HG03439 (cell line): ENCODE results near the gene RABGAP1.

ENCODE experiments used
- ATAC-seq: cut with Tn5 transposase; IDR thresholded peaks from one replicate; pipeline ENCODE4 v1.9.1; 2021; ENCODE audit warnings: mild to moderate bottlenecking, moderate library complexity; ENCODE audit not compliant: unreplicated experiment

RABGAP1 gene

DNA sequence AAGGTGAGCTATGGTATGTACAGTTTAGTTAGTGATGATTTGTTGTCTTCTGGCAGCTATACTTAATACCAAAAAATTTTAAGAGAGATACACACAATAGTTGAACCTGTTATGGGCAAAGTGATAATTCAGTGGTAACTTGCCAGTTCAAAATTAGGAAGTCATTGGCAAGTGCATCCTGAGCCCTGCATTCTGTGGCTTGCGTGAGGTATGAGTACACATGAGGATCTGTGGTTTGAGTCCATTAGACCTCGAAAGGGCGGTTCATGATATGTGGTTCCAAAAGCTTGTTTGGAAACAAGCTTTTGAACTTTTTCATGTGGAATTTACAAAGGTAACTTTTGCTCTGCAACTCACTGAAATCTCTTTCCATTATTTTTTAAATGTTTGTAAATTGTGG is 139.6 kb downstream of the RABGAP1 start:
- no peak for ATAC-seq

DNA sequence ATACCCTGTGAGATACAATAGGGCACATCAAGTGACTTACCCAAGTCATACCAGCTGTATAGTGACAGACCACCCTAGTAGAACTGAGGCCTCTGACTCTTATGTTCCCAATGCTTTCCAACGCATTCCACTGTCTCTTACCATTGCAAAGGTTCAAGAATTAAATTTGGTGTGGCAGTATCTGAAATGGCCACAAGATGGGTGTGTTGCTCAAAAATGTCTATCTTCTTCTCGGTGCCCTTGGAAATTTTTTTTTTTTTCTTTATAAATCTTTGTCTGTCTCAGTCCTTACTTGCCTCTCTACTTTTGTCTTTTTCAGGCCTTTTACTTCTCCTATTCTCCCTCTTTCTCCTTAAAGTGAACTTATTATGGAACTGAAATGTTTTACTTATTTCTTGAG is 141.0 kb downstream of the RABGAP1 start:
- ATAC-seq = no peak

DNA sequence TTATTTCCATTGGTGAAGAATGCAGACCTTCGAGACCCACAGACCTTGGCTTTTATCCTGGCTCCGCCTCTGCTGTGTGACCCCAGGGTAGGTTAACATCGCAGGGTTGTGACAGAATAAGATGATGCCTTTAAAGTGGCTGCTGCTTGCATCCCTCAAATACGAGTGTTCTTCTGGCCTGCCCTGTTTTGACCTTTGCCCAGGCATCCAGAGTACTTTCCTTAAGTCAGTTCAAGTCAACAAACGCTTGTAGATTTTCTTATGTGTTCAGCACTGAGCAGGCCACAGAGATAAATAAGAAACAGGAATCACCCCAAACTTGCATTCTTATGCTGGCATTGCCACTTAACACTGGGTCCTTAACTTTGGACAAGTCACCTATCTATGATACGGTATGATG is 142.9 kb downstream of the RABGAP1 start:
- ATAC-seq = no peak

DNA sequence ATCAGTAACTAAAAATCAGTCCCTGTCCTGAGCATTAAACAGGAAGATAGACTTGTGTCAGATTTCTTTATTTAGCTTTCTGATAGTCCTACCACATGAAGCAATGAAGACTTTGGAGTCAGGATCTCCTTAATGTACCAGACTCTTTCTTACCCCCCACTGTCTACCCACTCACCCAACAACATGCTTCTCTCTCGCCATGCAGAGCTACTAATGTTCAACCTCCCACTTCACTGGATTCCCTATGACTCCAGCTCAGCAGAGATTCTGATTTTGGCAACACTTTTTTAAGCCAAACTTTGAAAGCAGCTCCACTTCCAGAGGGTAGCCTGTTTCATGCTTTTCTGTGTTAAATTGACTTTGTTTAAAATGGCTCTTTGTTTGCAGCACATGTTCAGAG is 143.4 kb downstream of the RABGAP1 start:
- ATAC-seq = no peak

DNA sequence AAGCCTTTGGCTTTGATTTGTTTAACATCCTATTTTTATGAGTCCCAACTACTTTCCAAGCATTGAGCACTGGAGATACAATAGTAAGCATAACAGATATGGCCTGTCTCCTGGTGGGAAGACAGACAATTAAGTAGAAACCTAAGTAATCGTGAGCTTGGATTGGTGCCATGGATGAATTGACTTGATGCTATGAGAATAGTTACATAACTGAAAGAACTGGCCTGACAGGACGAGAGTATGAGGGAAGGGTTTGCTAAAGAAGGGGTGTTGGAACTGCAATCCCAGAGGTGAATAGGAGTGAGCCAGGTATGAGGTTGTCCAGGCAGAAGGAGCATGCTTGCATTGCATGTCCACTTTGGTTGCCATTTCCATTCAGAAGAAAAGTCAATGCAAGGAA is 145.1 kb downstream of the RABGAP1 start:
- ATAC-seq = no peak

DNA sequence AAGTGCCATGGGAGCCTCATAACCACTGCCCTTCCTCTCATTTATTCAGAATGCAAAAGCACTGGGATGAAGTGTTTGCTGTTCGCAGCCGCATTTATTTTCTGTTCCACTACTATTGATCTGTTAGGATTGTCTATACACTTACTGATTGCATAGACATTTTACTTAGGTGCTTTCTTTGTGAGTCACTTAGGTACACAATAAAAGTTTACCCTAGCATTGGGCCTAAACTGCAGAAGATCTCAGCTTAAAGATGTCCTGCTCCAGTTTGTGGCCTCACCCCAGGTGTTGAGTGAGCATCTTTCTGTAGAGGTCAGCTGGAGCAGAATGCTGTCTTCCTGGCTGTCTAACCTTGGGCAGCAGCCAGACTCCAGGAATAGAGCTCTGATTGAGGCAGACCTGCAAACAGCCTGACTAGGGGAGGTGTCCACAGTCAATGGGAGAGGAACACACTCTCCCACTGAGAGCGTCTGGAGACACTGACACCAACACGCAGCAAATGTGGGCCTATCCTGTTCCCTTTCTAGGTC is 146.6 kb downstream of the RABGAP1 start:
- ATAC-seq = no peak

DNA sequence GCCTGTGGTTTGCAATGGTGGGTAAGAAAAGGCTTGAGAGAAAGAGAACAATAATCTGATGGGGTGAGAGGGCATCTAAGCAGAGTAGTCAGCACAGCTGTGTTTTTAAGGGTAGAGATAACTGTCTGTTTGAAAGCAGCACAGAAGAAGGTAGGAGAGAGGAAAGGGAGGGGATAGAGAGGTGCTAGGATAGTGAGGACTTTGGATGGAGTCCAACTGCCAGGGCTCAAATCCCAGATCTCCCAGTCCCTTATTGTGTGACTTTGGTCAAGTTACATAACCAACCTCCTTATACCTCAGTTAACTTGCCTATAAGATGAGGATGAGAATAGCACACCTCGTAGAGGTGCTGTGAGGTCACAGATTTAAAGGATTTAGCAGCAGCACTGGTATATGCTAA is 148.2 kb downstream of the RABGAP1 start:
- ATAC-seq = no peak

DNA sequence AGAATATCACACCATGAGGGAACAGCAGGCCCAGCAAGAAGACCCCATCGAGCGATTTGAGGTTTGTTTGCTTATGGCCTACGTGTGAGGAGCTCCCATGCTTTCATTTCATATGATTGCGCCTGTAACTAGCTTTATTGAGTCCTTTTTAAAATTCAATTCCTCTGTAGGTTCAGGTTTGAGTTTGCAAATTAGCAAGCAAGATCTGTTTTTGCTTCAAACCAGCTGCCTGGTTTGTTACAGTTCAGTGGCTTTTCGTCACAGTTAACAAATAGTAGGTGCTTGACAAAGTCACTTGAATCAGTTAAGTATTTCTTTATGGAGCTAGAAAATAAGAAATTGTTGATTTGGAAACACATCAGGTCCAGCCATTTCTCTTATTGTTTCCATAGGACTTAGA is 149.0 kb downstream of the RABGAP1 start:
- no peak for ATAC-seq

DNA sequence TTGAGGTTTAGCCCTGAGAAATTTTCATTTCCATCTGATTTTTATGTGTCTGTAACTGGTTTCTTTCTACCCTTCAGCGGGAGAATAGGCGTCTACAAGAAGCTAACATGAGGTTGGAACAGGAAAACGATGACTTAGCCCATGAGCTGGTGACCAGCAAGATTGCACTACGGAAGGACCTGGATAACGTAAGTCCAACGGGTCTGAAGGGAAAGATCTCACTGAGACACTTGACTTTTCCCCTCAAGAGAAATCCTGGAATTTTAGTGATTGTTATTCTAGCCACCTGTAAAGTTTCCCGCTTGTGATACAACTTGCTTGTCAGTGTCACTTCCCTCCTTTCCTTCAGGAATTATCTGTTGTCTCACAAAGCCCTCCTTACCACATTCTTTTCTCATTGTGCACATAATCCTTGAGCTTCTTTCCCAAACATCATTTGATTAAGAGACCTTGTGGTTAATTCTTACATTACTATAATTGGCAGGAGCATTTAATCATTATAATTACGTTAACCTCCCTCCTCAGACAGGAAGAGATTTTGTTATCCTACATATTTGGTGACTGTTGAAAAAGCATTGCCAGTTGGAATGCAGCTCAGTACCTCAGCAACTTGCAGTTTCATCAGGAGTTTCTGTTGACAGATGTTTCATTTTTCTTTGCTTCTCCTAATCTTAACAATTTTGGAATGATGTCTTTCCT is 149.5 kb downstream of the RABGAP1 start:
- no peak for ATAC-seq

DNA sequence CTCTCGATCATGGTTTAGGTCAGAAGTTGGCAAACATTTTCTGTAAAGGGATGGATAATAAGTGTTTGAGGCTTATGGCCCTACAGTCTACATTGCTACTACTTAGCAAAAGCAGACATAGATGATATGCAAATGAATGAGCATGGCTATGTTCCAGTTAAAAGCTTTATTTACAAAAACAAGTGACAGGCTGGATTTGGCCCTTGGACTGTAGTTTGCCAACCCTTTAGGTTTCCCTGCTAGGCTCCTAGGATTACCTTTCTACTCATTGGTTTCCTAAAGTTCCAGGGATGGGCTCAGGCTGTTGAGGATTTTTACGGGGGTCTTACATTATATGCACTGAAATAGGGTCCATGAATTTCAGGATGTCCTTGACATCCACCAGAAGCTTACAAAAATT is 150.1 kb downstream of the RABGAP1 start:
- no peak for ATAC-seq

DNA sequence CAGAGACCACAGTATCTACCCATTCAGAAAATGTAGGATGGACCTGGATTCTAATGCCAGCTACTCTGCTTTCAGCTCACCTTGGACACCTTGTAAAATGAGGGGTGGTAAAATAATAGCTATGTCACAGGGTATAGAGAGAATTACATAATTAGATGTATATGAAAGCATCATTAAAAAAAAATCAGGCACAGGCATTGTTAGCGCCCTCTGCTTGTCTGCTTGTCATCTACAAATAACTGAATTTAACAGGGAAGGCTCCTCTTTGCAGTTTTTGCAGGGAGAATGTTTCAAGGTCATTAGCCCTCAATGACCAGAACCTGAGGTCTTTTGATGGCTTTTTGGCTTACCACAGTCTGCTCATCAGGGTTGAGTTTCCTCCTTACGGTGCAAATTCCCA is 150.6 kb downstream of the RABGAP1 start:
- no peak for ATAC-seq

DNA sequence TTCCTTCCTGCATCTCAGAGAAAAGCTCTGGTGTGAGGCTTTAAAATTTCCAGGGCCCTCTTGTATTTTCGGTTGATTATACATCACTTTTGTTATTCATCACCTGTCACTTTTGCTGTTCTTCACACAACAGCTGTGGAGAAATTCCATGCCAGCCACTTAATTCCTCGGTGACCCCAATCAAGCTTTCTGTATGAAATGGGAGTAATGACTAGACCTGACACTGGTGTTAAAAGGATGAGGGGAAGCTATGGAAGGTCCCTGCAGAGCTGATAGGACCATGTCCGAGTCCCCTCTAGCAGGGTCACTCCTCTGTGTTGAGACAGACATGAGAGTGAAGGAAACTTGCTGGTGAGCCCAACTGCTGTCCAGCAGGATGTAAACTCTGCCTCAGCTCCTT is 152.3 kb downstream of the RABGAP1 start:
- ATAC-seq = no peak

DNA sequence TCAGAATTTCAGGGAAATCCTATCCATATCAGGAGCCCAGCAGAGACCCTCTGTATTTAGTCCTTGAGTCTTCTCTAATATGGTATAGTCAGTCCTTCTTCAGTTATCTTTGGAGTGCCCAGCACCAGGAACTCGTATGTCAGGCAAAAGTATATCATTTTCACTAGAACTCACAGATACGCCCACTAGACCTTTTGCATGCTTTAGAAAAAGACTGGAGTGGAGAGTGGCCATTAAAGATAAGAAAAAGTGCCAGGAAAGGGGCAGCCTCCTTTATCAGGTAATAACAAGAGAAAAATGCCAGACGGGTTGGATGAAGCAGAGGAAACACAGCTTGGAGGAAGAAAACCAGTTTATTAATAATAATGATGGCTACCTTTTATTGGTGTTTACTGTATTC is 156.2 kb downstream of the RABGAP1 start:
- ATAC-seq = no peak

DNA sequence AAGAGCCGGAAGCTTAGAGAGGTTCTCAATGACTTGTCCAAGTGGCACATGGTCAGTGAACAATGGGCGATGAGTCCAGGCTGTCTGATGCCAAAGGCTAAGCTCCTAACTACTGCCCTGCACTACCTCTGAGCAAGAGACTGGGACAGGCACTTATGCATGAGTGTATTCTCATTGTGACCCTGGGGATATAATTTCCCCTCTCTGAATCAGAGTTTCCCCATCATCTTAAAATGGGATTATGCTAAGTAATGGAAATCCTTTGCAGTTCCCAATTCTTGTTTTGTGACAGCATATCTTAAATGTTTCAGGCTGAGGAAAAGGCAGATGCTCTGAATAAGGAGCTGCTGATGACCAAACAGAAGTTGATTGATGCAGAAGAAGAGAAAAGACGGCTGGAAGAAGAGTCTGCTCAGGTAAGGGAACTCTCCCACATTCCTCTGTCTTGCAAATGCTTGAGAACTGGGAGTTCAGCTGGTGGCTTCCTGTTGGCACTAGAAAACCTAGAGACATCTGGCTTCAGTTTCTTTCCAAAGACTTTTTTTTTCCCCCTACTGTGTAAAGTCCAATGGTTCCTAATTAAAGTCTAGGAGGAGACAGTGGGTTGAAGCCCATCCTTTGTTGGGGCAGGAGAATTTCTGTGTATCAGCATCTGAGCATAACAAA is 156.7 kb downstream of the RABGAP1 start:
- no peak for ATAC-seq

DNA sequence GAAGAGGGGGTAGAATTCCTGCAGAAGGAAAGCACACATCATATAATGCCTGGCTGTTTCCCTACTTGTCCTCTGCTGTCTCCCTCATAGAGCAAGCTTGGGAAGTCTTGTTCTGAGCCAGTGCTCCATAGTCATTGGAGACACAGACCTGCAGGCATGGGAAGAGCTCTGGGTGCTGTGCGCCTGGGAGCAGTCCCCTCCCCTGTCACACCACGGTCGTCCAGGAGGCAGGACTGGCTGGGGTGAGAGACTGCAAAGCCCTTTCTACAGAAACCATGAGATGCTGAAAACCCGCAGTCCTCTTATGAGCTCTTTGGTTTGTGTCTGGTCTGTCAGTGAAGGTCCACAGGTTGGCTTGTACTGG is 157.3 kb downstream of the RABGAP1 start:
- no peak for ATAC-seq

DNA sequence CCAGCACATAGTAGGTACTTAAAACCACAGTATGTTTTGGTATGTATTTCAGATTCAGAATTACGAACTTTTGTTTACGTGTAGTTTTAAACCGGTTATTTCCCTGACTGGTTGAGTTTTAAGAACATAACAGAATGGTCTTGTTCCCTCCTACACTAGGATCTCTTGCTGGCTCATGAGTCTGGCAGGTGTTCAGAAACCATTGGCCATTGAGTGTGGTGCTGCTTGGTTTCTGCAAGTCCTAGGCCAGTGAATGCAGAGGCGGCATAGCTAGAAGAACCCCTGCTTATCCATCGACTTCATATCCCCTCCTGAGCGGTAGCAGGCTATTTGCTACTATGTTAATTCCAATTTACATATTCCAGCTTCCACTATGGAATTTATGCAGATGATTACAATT is 158.2 kb downstream of the RABGAP1 start:
- ATAC-seq = no peak

DNA sequence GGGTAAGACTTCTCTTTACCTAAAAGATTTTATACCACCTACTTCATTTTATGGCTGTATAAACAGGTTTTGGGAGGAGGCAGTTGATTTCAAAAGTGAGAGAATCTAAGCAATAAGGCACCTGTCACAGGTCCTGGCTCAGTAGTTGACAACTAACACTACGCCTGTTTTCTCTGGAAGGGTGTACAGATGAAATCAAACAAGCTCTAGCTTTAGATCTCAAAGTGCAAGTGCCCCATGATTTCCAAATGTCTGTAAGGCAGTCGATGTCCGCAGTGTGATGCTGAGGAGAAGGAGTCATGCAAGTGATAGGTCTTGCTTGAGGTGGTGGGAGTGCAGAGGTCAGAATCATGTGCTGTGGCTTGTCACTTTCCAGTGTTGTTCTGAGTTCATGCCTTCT is 158.7 kb downstream of the RABGAP1 start:
- ATAC-seq = no peak

DNA sequence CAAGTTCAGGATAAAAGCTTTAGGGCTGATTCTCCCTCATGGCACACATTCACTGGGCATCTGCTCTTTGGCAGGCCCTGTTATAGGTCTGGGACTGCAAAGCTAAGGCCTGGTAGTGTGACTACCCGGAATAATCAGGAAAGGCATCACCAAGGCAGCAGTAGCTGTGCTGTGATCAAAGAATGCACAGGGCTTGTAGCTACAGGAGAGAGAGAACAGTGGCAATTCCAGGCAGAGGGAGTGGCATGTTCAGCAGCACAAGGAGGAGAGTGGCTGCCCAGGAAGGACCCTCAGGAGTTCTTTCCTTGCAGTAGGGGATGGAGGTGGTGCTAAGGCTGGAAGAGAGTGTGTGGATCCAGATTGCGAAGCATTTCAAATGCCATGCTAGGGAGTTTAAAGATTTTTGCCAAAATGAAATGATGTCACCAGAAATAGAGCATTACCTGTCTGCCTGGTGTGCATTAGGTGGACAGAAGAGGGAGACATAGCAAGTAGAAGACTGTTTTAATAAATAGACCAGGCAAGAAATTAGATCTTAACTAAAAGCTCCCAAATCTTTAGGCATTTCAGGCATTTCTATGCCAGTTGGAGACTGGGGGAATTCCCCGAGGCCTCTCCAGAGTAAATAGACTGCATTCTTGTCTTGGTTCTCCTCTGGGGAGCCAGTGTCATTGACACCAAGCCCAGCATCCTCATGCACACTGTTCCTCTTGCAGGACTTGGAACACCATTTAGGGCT is 161.7 kb downstream of the RABGAP1 start:
- ATAC-seq = no peak

DNA sequence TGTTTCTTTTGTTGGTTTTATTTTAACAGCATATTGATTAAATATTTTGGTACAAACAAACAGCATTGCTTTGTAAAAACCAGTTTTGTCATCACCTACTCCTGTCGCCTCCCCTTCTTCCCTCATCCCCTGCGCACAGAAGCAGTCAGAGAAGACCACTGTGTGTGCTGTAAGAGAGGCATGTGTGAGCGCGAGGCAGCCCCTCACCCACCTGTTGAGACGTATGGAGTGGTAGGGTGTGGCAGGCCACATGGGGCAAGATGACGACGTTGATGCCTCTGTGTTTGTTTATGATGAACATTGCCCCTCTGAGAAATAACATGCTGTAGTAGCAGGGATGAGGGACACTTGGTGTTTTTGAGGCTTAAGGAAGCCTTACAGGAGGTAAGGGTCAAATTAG is 164.0 kb downstream of the RABGAP1 start:
- no peak for ATAC-seq

DNA sequence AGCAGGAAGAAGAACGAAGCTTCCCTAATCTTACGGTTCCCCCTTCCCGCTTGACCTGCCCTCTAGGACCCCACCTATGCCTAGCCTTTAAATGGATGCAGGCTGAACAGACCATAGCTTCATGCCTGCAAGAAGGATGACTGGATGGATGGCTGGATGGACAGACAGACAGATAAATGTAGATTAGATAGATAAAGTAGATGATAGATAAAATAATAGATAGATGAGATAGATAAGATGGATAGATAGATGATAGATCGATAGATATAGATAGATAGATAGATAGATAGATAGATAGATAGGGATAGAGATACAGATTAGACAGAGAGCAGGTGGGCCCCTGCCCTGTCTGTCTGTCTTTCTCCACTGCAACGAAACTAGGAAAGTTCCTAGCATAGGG is 164.7 kb downstream of the RABGAP1 start:
- ATAC-seq = no peak

DNA sequence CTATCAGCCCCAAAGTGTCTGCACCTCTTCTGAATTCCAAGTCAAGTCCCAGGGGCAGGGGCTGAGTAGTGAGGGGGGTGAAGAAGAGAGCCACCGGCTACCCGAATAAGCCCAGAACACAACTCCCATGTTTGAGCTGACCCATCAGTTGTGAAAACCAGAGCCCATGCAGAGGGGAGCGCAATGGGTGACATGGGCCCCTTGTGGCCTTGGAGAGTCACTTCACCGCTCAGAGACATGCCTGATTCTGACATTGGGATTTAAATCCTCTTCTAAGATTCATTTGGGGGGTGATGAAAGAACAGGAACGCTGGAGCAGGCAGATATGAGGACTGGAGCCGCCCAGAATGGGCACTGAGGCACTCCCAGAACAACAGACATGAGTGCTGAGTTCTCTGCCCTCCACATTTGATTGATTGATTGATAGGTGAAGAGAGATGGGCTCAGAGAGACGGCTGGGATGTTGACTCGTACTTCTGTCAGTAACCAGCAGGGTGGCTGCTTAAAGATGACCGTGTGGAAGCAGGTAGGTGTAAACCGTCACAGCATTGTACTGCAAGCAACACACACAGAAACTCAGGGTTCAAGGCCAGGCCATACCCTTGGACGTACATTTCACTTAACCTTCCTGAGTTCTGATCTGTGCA is 166.9 kb downstream of the RABGAP1 start:
- ATAC-seq = no peak

DNA sequence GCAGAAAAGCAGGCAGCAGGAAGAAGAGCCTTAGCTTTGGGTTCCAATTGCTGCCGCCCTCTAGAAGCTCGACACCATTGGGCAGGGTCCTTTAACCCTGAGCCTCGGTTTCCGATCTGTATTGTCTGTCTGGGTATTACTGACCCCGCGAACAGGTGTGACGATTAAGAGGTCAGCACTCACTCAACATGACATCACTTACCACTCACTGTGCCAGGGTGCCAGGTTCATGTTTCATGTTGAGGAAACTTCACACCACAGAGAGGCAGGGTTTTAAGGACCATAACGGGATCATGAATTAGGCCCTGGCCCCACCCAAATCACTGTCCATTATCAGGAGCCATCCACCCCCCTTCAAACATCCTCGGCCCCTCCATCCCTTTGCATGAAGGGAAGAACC is 168.2 kb downstream of the RABGAP1 start:
- ATAC-seq = no peak
